GM23338 (cell line): ENCODE results near the gene SYT9. TPM values are rescaled to one million over a fixed set of nuclear protein-coding genes. Genes with fewer than 3 reads are reported as not detected.

Source experiments
- ATAC-seq: fragments of 200-7000 bp; cut with Tn5 transposase; 3 replicates; pipeline ENCODE4 v1.9.1; 2020
- DNase-seq: peaks from one replicate; pipeline ENCODE4 v3.0.0-alpha.2; 2015; ENCODE audit warnings: low spot score
- H2AFZ ChIP-seq: fragments of 200-600 bp; sonication (generic); 2 replicates; pipeline ENCODE4 v1.8.0; 2016; ENCODE audit warnings: antibody characterized with exemption, mild to moderate bottlenecking, moderate library complexity
- H3F3A ChIP-seq: fragments of 200-600 bp; sonication (generic); replicated peaks from 2 replicates; pipeline ENCODE4 v1.8.0; 2017; ENCODE audit warnings: antibody characterized with exemption, mixed run types, low read depth
- H3K27ac ChIP-seq: fragments of 200-600 bp; sonication (generic); 2 replicates; pipeline ENCODE4 v1.6.1; 2016; ENCODE audit warnings: low read depth
- H3K27me3 ChIP-seq: fragments of 200-600 bp; sonication (generic); 2 replicates; pipeline ENCODE4 v1.8.0; 2016; ENCODE audit warnings: mild to moderate bottlenecking, mixed run types, moderate library complexity; ENCODE audit not compliant: insufficient read depth
- H3K36me3 ChIP-seq: fragments of 200-600 bp; sonication (generic); 2 replicates; pipeline ENCODE4 v1.8.0; 2016; ENCODE audit warnings: mild to moderate bottlenecking; ENCODE audit not compliant: insufficient read depth
- H3K4me1 ChIP-seq: fragments of 200-600 bp; sonication (generic); 2 replicates; pipeline ENCODE4 v1.8.0; 2016; ENCODE audit warnings: mild to moderate bottlenecking, moderate library complexity; ENCODE audit not compliant: insufficient read depth
- H3K4me2 ChIP-seq: fragments of 200-600 bp; sonication (generic); 2 replicates; pipeline ENCODE4 v1.7.1; 2017; ENCODE audit warnings: mixed run types
- H3K4me3 ChIP-seq: fragments of 200-600 bp; sonication (generic); 2 replicates; pipeline ENCODE4 v1.6.1; 2016; ENCODE audit warnings: mixed run types
- H3K79me2 ChIP-seq: fragments of 200-600 bp; sonication (generic); replicated peaks from 2 replicates; pipeline ENCODE4 v1.8.0; 2017; ENCODE audit warnings: mild to moderate bottlenecking; ENCODE audit not compliant: insufficient read depth
- H3K9me2 ChIP-seq: fragments of 200-600 bp; sonication (generic); 2 replicates; pipeline ENCODE4 v1.8.0; 2017; ENCODE audit not compliant: insufficient read depth
- H4K20me1 ChIP-seq: fragments of 200-600 bp; sonication (generic); replicated peaks from 2 replicates; pipeline ENCODE4 v1.8.0; 2017; ENCODE audit warnings: mild to moderate bottlenecking; ENCODE audit not compliant: insufficient read depth
- H3K27ac Mint-ChIP-seq: 2 replicates; pipeline ENCODE4 v1.8.0; 2020; ENCODE audit warnings: inconsistent platforms, mild to moderate bottlenecking, moderate library complexity, mixed read lengths
- H3K27me3 Mint-ChIP-seq: 3 replicates; pipeline ENCODE4 v1.8.0; 2022; ENCODE audit warnings: low read depth, mild to moderate bottlenecking, moderate library complexity, mixed read lengths, inconsistent platforms; ENCODE audit not compliant: insufficient read depth, poor library complexity
- H3K36me3 Mint-ChIP-seq: 3 replicates; pipeline ENCODE4 v1.8.0; 2021; ENCODE audit warnings: low read depth, mild to moderate bottlenecking, inconsistent platforms, moderate library complexity, mixed read lengths
- H3K4me1 Mint-ChIP-seq: 3 replicates; pipeline ENCODE4 v1.8.0; 2020; ENCODE audit warnings: mild to moderate bottlenecking, inconsistent platforms, mixed read lengths
- H3K4me3 Mint-ChIP-seq: 3 replicates; pipeline ENCODE4 v1.8.0; 2021; ENCODE audit warnings: moderate library complexity, mild to moderate bottlenecking, inconsistent platforms, mixed read lengths
- H3K9me3 Mint-ChIP-seq: 3 replicates; pipeline ENCODE4 v1.8.0; 2020; ENCODE audit warnings: moderate library complexity, mild to moderate bottlenecking, inconsistent platforms, mixed read lengths
- CREB1 ChIP-seq: fragments of 250-450 bp; sonication (Bioruptor Pico); IDR thresholded peaks from 2 replicates; pipeline ENCODE4 v1.5.0; 2020; ENCODE audit warnings: low read depth, mild to moderate bottlenecking, moderate library complexity
- EZH2 ChIP-seq: fragments of 200-600 bp; sonication (generic); IDR thresholded peaks from one replicate; pipeline ENCODE4 v1.8.0; 2017; ENCODE audit warnings: antibody characterized with exemption, mild to moderate bottlenecking, low read depth; ENCODE audit not compliant: unreplicated experiment
- EZH2phosphoT487 ChIP-seq: fragments of 200-600 bp; sonication (generic); IDR thresholded peaks from one replicate; pipeline ENCODE4 v1.8.1; 2018; ENCODE audit warnings: antibody characterized with exemption; ENCODE audit not compliant: unreplicated experiment
- JUNB ChIP-seq: IDR thresholded peaks from one replicate; pipeline ENCODE4 v1.6.1; 2016; ENCODE audit warnings: antibody characterized with exemption; ENCODE audit not compliant: unreplicated experiment
- NANOG ChIP-seq: IDR thresholded peaks from 2 replicates; pipeline ENCODE4 v1.6.1; 2016; ENCODE audit warnings: antibody characterized with exemption, borderline replicate concordance
- POLR2AphosphoS5 ChIP-seq: IDR thresholded peaks from 2 replicates; pipeline ENCODE4 v1.6.1; 2016; ENCODE audit warnings: antibody characterized with exemption, low read depth
- STAT1 ChIP-seq: IDR thresholded peaks from one replicate; pipeline ENCODE4 v1.6.1; 2016; ENCODE audit warnings: antibody characterized with exemption; ENCODE audit not compliant: unreplicated experiment
- ZNF114 ChIP-seq: fragments of 250-450 bp; sonication (Bioruptor Pico); IDR thresholded peaks from 2 replicates; pipeline ENCODE4 v1.5.0; 2020; ENCODE audit warnings: mild to moderate bottlenecking, moderate library complexity
- polyA plus RNA-seq: library from polyadenylated mRNA; unstranded; fragments of >200 nt; fragmentation: Nextera tagmentation; extraction: Ambion mirVana; gene quantifications from 2 replicates; pipeline ENCODE4 v1.2.1, GENCODE V29; 2016
- total RNA-seq: library from RNA; depleted of rRNA; stranded (reverse); fragments of >200 nt; shearing (Covaris generic); gene quantifications from 2 replicates; pipeline ENCODE4 v1.2.3, GENCODE V29; 2014
- TF ChIP-seq, protein P1 (sequence below): fragments of 250-450 bp; sonication (Bioruptor Pico); IDR thresholded peaks from 2 replicates; pipeline ENCODE4 v1.5.0; 2020; ENCODE audit warnings: mild to moderate bottlenecking, moderate library complexity
- TF ChIP-seq, protein P2 (sequence below): IDR thresholded peaks from one replicate; pipeline ENCODE4 v1.6.1; 2018; ENCODE audit warnings: antibody characterized with exemption; ENCODE audit not compliant: unreplicated experiment
- TF ChIP-seq, protein P3 (sequence below): IDR thresholded peaks from 2 replicates; pipeline ENCODE4 v1.6.1; 2016; ENCODE audit warnings: antibody characterized with exemption

SYT9 gene
- total and polyA plus RNA-seq, 2 experiments from 2014 or later: 0.91 to 2.4 TPM

DNA sequence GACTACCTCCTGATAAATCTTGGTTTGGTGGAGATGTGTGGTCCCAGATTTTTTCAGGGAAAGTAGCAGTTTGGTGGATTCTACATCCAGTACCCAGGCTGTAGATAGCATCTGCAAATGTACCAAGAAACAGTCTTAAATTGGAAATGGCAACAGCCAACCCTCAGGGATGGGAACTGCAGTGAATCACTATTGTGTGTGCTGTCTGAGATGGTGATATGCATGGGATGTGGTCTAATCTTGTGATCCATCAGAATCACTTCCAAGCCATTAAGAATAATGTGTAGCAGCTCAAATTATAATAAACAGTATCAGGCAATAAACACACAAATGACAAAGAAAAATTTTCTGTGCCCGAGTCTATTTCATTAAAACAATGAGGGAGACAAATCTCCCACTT is 237.0 kb downstream of the SYT9 start:
- no peaks in the 10 kb centered on the region for H3K79me2 ChIP-seq
- H3K27me3 ChIP-seq: no peaks in the 10 kb centered on the region
- no peaks in the 10 kb centered on the region for H3K9me3 Mint-ChIP-seq
- H3K27ac Mint-ChIP-seq: no peak overlapping the region
- no peaks in the 10 kb centered on the region for H4K20me1 ChIP-seq
- no peaks in the 10 kb centered on the region for H3K36me3 ChIP-seq
- peaks cover 43% of the 10 kb centered on the region for H3K4me1 Mint-ChIP-seq
- no peak overlapping the region for H3K4me3 ChIP-seq
- H3K4me2 ChIP-seq: no peak overlapping the region
- TF ChIP-seq NANOG (no peak), POLR2AphosphoS5 (no peak), EZH2 (no peak), ZNF114 (no peak), EZH2phosphoT487 (no peak), STAT1 (no peak), CREB1 (no peak), JUNB (no peak)
- TF ChIP-seq, protein P1, sequence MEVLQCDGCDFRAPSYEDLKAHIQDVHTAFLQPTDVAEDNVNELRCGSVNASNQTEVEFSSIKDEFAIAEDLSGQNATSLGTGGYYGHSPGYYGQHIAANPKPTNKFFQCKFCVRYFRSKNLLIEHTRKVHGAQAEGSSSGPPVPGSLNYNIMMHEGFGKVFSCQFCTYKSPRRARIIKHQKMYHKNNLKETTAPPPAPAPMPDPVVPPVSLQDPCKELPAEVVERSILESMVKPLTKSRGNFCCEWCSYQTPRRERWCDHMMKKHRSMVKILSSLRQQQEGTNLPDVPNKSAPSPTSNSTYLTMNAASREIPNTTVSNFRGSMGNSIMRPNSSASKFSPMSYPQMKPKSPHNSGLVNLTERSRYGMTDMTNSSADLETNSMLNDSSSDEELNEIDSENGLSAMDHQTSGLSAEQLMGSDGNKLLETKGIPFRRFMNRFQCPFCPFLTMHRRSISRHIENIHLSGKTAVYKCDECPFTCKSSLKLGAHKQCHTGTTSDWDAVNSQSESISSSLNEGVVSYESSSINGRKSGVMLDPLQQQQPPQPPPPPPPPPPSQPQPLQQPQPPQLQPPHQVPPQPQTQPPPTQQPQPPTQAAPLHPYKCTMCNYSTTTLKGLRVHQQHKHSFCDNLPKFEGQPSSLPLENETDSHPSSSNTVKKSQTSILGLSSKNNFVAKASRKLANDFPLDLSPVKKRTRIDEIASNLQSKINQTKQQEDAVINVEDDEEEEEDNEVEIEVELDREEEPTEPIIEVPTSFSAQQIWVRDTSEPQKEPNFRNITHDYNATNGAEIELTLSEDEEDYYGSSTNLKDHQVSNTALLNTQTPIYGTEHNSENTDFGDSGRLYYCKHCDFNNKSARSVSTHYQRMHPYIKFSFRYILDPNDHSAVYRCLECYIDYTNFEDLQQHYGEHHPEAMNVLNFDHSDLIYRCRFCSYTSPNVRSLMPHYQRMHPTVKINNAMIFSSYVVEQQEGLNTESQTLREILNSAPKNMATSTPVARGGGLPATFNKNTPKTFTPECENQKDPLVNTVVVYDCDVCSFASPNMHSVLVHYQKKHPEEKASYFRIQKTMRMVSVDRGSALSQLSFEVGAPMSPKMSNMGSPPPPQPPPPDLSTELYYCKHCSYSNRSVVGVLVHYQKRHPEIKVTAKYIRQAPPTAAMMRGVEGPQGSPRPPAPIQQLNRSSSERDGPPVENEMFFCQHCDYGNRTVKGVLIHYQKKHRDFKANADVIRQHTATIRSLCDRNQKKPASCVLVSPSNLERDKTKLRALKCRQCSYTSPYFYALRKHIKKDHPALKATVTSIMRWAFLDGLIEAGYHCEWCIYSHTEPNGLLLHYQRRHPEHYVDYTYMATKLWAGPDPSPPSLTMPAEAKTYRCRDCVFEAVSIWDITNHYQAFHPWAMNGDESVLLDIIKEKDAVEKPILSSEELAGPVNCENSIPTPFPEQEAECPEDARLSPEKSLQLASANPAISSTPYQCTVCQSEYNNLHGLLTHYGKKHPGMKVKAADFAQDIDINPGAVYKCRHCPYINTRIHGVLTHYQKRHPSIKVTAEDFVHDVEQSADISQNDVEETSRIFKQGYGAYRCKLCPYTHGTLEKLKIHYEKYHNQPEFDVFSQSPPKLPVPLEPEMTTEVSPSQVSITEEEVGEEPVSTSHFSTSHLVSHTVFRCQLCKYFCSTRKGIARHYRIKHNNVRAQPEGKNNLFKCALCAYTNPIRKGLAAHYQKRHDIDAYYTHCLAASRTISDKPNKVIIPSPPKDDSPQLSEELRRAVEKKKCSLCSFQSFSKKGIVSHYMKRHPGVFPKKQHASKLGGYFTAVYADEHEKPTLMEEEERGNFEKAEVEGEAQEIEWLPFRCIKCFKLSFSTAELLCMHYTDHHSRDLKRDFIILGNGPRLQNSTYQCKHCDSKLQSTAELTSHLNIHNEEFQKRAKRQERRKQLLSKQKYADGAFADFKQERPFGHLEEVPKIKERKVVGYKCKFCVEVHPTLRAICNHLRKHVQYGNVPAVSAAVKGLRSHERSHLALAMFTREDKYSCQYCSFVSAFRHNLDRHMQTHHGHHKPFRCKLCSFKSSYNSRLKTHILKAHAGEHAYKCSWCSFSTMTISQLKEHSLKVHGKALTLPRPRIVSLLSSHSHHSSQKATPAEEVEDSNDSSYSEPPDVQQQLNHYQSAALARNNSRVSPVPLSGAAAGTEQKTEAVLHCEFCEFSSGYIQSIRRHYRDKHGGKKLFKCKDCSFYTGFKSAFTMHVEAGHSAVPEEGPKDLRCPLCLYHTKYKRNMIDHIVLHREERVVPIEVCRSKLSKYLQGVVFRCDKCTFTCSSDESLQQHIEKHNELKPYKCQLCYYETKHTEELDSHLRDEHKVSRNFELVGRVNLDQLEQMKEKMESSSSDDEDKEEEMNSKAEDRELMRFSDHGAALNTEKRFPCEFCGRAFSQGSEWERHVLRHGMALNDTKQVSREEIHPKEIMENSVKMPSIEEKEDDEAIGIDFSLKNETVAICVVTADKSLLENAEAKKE (CRISPR knock-in tag): no peak
- TF ChIP-seq, protein P2, sequence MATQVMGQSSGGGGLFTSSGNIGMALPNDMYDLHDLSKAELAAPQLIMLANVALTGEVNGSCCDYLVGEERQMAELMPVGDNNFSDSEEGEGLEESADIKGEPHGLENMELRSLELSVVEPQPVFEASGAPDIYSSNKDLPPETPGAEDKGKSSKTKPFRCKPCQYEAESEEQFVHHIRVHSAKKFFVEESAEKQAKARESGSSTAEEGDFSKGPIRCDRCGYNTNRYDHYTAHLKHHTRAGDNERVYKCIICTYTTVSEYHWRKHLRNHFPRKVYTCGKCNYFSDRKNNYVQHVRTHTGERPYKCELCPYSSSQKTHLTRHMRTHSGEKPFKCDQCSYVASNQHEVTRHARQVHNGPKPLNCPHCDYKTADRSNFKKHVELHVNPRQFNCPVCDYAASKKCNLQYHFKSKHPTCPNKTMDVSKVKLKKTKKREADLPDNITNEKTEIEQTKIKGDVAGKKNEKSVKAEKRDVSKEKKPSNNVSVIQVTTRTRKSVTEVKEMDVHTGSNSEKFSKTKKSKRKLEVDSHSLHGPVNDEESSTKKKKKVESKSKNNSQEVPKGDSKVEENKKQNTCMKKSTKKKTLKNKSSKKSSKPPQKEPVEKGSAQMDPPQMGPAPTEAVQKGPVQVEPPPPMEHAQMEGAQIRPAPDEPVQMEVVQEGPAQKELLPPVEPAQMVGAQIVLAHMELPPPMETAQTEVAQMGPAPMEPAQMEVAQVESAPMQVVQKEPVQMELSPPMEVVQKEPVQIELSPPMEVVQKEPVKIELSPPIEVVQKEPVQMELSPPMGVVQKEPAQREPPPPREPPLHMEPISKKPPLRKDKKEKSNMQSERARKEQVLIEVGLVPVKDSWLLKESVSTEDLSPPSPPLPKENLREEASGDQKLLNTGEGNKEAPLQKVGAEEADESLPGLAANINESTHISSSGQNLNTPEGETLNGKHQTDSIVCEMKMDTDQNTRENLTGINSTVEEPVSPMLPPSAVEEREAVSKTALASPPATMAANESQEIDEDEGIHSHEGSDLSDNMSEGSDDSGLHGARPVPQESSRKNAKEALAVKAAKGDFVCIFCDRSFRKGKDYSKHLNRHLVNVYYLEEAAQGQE: no peak
- TF ChIP-seq, protein P3, sequence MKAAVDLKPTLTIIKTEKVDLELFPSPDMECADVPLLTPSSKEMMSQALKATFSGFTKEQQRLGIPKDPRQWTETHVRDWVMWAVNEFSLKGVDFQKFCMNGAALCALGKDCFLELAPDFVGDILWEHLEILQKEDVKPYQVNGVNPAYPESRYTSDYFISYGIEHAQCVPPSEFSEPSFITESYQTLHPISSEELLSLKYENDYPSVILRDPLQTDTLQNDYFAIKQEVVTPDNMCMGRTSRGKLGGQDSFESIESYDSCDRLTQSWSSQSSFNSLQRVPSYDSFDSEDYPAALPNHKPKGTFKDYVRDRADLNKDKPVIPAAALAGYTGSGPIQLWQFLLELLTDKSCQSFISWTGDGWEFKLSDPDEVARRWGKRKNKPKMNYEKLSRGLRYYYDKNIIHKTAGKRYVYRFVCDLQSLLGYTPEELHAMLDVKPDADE: no peak
- H3F3A ChIP-seq: no peaks in the 10 kb centered on the region
- H3K27me3 Mint-ChIP-seq: peaks cover 4% of the 10 kb centered on the region
- no peak for DNase-seq
- peaks cover 15% of the 10 kb centered on the region for H3K4me1 ChIP-seq
- ATAC-seq: no peak
- H3K9me2 ChIP-seq: peaks cover 17% of the 10 kb centered on the region
- H3K27ac ChIP-seq: no peak overlapping the region
- H2AFZ ChIP-seq: no peak overlapping the region
- no peak overlapping the region for H3K4me3 Mint-ChIP-seq
- no peaks in the 10 kb centered on the region for H3K36me3 Mint-ChIP-seq
